Activated CD8-positive, alpha-beta memory T cell treated with anti-CD3 and anti-CD28 coated beads, Interleukin-2, amount 50 U/mL, for 24 hours (primary cell): ENCODE measurements around the gene FBXO3.
A peak's percentile ranks its signal among the peaks of the same experiment; 100 is the strongest.
"Not testable (repeated sequence)": the region's sequence is repeated elsewhere in the genome, so short reads cannot be mapped to it uniquely, and the experiment has no call there.

Source experiments
- DNase-seq: peaks from one replicate; pipeline ENCODE4 v3.0.0-alpha.2; 2020; ENCODE audit errors: extremely low read depth

Gene FBXO3

DNA sequence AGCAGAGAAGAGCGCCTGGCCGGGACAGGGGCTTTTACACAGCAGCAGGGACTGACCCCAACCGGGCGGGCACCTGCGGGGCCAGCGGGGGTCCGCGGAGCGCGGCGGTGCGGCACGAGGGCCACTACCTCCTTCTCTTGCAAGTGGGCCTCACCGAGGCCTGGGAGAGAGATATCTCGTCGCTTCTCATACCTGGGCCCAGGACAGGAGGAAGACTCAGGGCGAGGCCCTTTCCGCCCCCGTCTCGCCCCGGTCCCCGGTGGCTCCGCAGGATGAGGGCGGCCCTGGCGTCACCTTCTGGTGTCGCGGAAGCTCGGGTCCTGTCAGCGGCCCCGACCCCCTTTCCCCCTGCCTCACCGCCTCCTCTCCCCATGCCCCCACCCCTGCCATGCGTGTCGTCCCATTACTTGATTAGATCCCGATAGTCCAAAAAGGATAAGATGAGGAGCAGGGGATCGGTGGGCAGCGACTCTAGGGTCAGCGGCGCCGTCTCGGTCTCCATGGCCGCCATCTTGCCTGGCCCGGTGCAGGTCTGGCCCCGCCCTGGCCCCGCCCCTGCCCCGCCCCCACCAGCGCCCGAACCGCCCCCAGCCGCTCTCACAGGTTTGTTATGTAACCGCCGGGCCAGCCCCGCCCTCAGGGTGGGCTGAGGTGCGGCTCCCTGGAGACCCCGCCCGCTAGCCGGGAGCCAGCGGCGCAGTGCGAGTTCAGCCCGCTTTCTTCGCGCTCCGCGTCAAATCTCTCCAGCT is at the start of gene FBXO3:
Gene FBXO3, minus strand, starts transcription at position 534 of the 749 bp plus-strand sequence. Its CDS starts 23 bp downstream, at position 511.
- DNase-seq: peak; percentile 41

DNA sequence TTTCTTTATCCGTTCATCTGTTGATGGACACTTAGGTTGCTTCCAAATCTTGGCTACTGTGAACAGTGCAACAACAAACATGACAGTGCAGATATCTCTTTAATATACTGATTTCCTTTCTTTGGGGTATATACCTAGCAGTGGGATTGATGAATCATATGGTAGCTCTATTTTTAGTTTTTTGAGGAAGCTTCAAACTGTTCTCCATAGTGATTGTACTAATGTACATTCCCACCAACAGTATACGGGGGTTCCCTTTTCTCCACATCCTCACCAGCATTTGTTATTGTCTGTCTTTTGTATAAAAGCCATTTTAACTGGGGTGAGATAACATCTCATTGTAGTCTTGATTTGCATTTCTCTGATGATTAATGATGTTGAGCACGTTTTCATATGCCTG is 48.7 kb upstream of the FBXO3 start:
- DNase-seq: not testable (repeated sequence)

- no peak for DNase-seq
These were observed 45.1 kb upstream of the FBXO3 start for GRCh38 chr11:33819278-33820035.

GRCh38 chr11:33808228-33808828 is 34.0 kb upstream of the FBXO3 start:
- DNase-seq: peak; percentile 74

DNA sequence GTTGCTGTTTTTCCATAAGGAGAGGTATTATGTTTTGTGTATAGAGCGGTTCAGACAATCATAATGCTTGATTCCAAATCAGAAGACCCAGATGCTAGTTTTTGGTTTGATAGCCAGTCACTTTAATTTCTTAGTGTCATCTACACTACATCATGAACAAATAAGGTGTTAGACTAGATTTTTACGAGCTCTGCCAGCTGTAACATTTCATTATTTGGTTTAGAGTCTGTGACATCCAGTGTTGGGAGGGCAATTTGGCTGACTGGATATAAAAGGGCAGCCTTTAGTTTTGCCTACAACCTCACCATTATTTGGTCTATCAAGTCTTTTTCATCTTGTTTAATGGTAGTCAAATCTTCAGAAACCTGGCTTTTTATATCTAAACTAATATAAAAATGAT is 30.2 kb upstream of the FBXO3 start:
- no peak for DNase-seq

DNA sequence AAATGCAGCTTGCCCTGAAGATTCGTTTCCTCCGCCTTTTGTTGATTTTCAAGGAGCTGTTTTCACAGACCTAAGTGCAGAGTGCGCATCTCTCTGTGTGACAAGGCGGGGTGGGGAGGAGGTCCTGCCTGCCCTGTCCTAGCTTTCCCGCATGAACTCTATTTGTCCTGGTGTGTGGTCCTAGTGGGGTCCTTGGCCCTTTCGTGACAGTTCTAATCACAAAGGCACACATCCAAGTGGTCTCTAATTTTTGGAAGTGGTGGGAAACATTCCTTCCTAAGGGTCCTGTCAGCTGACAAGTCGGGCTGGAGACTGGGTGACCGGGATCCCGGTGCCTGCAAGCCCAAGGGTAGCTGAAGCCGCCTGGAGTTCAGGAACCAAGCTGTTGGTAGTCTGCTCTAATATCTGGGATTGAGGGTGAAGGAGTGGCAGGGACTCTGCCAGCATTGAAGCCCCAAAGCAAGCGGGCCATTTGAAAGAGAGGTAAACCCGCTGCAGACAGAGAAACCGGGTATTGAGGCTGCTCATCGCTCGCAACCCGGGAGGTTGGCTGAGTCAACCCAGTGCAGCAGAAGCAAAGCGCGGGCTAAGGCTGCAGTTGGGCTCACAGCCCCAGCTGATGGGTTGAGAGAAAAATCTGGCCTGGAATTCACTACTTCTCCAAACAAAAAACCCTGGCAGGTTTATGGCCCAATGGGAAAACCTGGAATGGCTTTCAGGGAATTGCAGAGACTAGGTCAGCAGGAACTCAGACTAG is 28.1 kb upstream of the FBXO3 start:
- DNase-seq: no peak

- DNase-seq: no peak
These were observed 27.5 kb upstream of the FBXO3 start for GRCh38 chr11:33801821-33802193.

DNA sequence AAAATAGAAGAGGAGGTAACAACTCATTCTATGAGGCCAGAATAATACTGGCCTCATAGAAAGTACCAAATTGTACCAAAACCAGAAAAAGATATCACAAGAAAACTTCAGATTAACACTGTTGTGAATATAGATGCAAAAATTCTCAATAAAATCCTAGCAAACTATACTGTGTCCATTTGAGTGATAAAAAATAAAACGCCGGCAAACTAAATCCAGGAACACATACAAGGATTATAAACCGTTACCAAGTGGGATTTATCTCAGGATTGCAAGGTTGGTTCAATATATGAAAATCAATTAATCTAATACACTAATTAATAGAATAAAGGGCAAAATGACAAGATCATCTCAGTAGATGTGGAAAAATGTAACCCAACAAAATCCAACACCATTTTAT is 23.6 kb upstream of the FBXO3 start:
- no peak for DNase-seq

DNA sequence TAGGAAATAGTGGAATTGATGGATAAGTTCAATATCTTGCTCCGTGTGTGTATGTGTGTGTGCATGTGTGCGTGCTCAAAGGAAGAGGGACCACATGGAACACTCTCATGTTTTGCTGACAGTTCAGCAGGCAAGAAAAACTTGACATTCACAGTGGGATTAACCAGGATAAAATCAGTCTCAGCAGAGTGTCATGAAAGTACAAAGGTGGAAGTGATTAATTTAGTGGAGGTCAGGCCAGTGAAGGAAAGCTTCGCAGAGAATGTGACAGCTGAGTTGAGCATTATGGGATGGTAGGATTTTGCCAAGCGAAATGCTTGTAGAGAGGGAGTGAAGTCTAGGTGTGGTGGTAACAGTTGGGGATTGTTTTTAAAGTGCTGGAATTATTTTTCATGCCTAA is 15.7 kb upstream of the FBXO3 start:
- DNase-seq: no peak

- DNase-seq: not testable (repeated sequence)
These were observed 13.8 kb upstream of the FBXO3 start for GRCh38 chr11:33788095-33788494.

DNA sequence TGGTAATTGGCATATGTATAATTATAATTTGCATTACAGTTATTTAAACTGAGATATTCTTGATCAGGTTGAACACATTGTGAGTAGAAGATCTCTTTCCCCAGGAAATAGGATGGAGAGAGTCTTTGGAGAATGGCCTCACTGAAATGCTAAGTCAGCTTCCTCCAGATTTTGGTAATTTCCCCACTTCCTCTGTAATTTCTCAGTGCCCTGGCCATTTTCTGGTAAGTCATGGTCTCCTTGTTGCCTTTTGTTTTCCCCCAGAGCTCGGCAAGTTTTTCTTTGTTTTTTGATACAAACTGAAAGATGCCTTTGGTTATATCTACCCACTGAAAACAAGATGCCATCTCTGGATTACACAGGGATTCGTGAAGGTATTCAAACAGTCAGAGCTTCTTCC is 12.8 kb upstream of the FBXO3 start:
- DNase-seq: no peak

GRCh38 chr11:33785609-33786008 is 11.3 kb upstream of the FBXO3 start:
- no peak for DNase-seq

DNA sequence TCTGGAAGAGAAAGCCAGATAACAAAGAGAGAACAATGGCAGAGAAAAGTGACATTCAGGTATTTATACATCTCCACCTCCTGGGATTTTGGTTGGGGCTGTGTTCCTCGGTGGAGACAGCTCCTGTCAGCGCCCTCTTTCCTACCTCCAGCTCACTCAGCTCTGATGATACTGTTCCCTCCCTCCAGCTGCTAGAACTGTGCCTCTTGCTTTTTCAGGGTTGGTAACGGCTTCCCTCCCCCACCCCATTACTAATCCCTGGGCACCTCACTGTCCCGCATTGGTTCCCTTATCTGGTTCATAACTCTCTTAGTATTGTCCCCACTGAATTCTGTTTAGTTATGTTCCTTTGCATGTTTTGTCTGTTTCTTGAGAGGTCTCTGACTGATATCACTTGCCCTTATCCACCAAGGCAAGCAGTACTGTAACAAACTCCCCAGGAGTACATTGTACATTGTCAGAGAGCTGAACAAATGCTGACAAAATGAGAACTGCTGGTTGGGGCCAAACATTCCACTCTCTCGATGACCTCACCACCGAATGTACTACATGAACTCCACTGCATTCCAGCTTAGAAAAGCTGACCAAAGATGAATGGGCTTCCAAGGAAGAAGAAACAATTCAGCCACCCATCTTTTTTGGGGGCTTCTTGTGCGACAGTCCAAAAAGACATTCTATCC is 5.7 kb upstream of the FBXO3 start:
- no peak for DNase-seq

- no peak for DNase-seq
These were observed 4.4 kb upstream of the FBXO3 start for GRCh38 chr11:33778675-33779074.

DNA sequence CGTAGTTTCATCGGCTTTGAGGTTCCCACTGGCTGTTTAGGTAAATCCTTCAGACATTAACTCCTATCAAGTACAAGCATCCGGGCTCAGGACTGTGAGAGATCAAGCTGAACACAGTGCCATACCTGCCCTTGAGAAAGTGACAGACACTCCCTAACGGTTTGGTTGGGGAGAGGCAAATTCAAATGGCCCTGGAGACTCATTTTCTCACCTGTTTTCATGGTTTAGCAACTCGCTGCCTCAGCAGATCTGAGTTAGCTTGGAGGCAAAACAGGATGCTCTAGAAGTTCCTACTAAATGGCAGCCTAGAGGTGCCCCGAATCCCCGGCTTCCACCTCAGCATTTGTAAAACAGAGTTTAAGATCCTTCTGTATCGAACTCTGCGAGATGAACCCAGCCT is 3.6 kb upstream of the FBXO3 start:
- no peak for DNase-seq

- no peak for DNase-seq
These were observed 1.6 kb upstream of the FBXO3 start for GRCh38 chr11:33775832-33776470.

GRCh38 chr11:33775467-33775807 is 1.1 kb upstream of the FBXO3 start:
- DNase-seq: no peak

- DNase-seq: no peak
These were observed 581 bp upstream of the FBXO3 start for GRCh38 chr11:33774736-33775466.

DNA sequence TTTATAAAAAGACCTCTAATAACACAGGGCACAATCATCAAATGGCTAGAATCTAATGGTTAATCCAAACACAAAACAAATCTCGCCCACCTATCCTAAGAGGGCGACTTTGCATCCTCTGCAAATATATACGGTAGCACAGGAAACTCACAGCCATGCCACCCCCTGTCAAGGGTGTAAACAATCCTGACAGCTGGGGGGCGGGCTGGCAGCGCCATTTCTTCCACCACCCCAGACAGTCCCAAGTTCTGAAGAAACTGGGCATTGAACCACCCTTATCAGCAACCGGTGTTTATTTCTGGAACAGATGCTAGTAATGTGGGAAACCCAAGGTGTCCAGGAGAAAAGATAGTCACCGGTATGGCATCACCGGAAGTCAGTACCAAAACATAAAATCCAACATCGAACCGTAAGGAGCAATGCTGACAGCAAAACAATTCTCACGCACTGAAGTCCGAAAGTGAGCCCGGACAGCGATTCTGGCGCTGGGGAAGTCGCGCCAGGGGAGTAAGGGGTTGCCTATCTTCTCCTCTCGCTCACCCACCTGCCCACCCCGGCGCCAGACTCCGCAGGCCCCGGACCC is 825 bp downstream of the FBXO3 start:
- no peak for DNase-seq

- no peak for DNase-seq
These were observed 1.4 kb downstream of the FBXO3 start for GRCh38 chr11:33772870-33773269.
